Calu3 (cell line): ENCODE measurements around the gene FRS2. TPM values are rescaled to one million over a fixed set of nuclear protein-coding genes. Genes with fewer than 3 reads are reported as not detected.

ENCODE experiments used
- BruUV-seq: library from RNA; stranded (reverse); fragments of 400-500 nt; replicated peaks from 2 replicates; lab custom pipeline; 2021; lab: Mats Ljungman, UMichigan
- CTCF ChIA-PET: fragments of 300-600 bp; sonication (Branson Sonifier 250); formaldehyde crosslinking; loops from one replicate; lab custom pipeline; 2022; ENCODE audit warnings: antibody characterized with exemption; lab: Charles Lee
- DNase-seq: peaks from one replicate; pipeline ENCODE4 v3.0.0; 2022
- H3K27ac Mint-ChIP-seq: one replicate; pipeline ENCODE4 v1.8.0; 2022; ENCODE audit warnings: mixed read lengths; ENCODE audit not compliant: unreplicated experiment
- H3K27me3 Mint-ChIP-seq: one replicate; pipeline ENCODE4 v1.8.0; 2022; ENCODE audit warnings: mixed read lengths; ENCODE audit not compliant: unreplicated experiment
- H3K36me3 Mint-ChIP-seq: one replicate; pipeline ENCODE4 v1.8.0; 2022; ENCODE audit warnings: mild to moderate bottlenecking, moderate library complexity, mixed read lengths; ENCODE audit not compliant: insufficient read depth, unreplicated experiment
- H3K4me1 Mint-ChIP-seq: one replicate; pipeline ENCODE4 v1.8.0; 2022; ENCODE audit warnings: mild to moderate bottlenecking, low read depth, mixed read lengths; ENCODE audit not compliant: unreplicated experiment
- H3K4me3 Mint-ChIP-seq: one replicate; pipeline ENCODE4 v1.8.0; 2022; ENCODE audit warnings: mild to moderate bottlenecking, low read depth, moderate library complexity, mixed read lengths; ENCODE audit not compliant: unreplicated experiment
- H3K9me3 Mint-ChIP-seq: one replicate; pipeline ENCODE4 v1.8.0; 2022; ENCODE audit warnings: low read depth, mixed read lengths; ENCODE audit not compliant: unreplicated experiment
- CTCF ChIP-seq: fragments of 200-600 bp; IDR thresholded peaks from one replicate; pipeline ENCODE4 v1.8.0; 2022; ENCODE audit warnings: antibody characterized with exemption; ENCODE audit not compliant: unreplicated experiment
- intact Hi-C: fragments of 100-400 bp; cut with micrococcal nuclease; formaldehyde crosslinking; loops from one replicate; pipeline ENCODE4 v1.10.0; 2022; ENCODE audit not compliant: unreplicated experiment
- total RNA-seq: library from RNA; stranded (reverse); gene quantifications from 2 replicates; pipeline ENCODE4 v1.2.3, GENCODE V29; 2022

FRS2 gene
- total RNA-seq, 1 experiment from 2014 or later = 27.5 TPM

- Mint-ChIP-seq H3K27me3 (no peaks in the 10 kb centered on the region), H3K36me3 (no peaks in the 10 kb centered on the region), H3K9me3 (no peaks in the 10 kb centered on the region), H3K4me3 (no peak overlapping the region), H3K27ac (no peak overlapping the region), H3K4me1 (peaks cover 28% of the 10 kb centered on the region)
- no TSS peak for BruUV-seq
- TF ChIP-seq CTCF = no peak
- intact Hi-C loops = no loop called here
- CTCF ChIA-PET = no interaction called here
- no peak for DNase-seq
Observed at GRCh38 chr12:69508621-69509020, 38.4 kb downstream of the FRS2 start.

GRCh38 chr12:69509308-69509736 lies 39.1 kb downstream of the FRS2 start:
- CTCF ChIA-PET = no interaction called here
- H3K4me1 Mint-ChIP-seq = peaks cover 24% of the 10 kb centered on the region

GRCh38 chr12:69509904-69510827 lies 40.0 kb downstream of the FRS2 start:
- Mint-ChIP-seq H3K9me3 (no peaks in the 10 kb centered on the region), H3K4me3 (no peak overlapping the region), H3K36me3 (no peaks in the 10 kb centered on the region), H3K4me1 (peaks cover 26% of the 10 kb centered on the region), H3K27me3 (no peaks in the 10 kb centered on the region), H3K27ac (no peak overlapping the region)
- no peak for TF ChIP-seq CTCF
- DNase-seq = no peak
- CTCF ChIA-PET = no interaction called here
- intact Hi-C loops = no loop called here
- BruUV-seq = no TSS peak

More at GRCh38 chr12:69509308-69509736, 39.1 kb downstream of the FRS2 start:
- intact Hi-C loops = no loop called here
- Mint-ChIP-seq H3K27me3 (no peaks in the 10 kb centered on the region), H3K4me3 (no peak overlapping the region), H3K9me3 (no peaks in the 10 kb centered on the region), H3K36me3 (no peaks in the 10 kb centered on the region), H3K27ac (no peak overlapping the region)
- TF ChIP-seq CTCF = no peak
- BruUV-seq = no TSS peak
- DNase-seq = no peak

- Mint-ChIP-seq H3K27me3 (no peaks in the 10 kb centered on the region), H3K27ac (no peak overlapping the region), H3K9me3 (no peaks in the 10 kb centered on the region), H3K36me3 (no peaks in the 10 kb centered on the region), H3K4me3 (no peak overlapping the region), H3K4me1 (peaks cover 32% of the 10 kb centered on the region)
- no peak for DNase-seq
- TF ChIP-seq CTCF = no peak
- intact Hi-C loops = no loop called here
- CTCF ChIA-PET = no interaction called here
- no TSS peak for BruUV-seq
Observed at GRCh38 chr12:69511016-69511415, 40.8 kb downstream of the FRS2 start.
